PFSK-1 (cell line): ENCODE data around the gene TSPAN18.

Source experiments
- FOXP2 ChIP-seq: optimal IDR thresholded peaks from 2 replicates; pipeline ENCODE3; 2011; ENCODE audit warnings: borderline replicate concordance, control low read depth, inconsistent platforms; ENCODE audit not compliant: insufficient read depth; ENCODE audit errors: extremely low read length, extremely low read depth
- POLR2AphosphoS5 ChIP-seq: IDR thresholded peaks from 2 replicates; pipeline ENCODE4 v1.6.1; 2012; ENCODE audit warnings: low read depth, mild to moderate bottlenecking, control low read depth, low read length, moderate library complexity
- SIN3A ChIP-seq: IDR thresholded peaks from 2 replicates; pipeline ENCODE4 v1.6.1; 2012; ENCODE audit warnings: mild to moderate bottlenecking, low read length, moderate library complexity, borderline replicate concordance; ENCODE audit not compliant: insufficient read depth
- TAF1 ChIP-seq: IDR thresholded peaks from 2 replicates; pipeline ENCODE4 v1.6.1; 2012; ENCODE audit warnings: low read length, control low read depth, borderline replicate concordance; ENCODE audit not compliant: insufficient read depth
- TF ChIP-seq, protein P1 (sequence below), 2 experiments: IDR thresholded peaks; 2 replicates each; pipeline versions ENCODE4 v1.6.1 to v1.8.0; 2011 to 2012; ENCODE audit warnings: low read depth in 2 of 2, low read length in 2 of 2, control low read depth in 1 of 2, inconsistent platforms in 1 of 2, mild to moderate bottlenecking in 1 of 2, moderate library complexity in 1 of 2; ENCODE audit not compliant: insufficient read depth in 1 of 2

DNA sequence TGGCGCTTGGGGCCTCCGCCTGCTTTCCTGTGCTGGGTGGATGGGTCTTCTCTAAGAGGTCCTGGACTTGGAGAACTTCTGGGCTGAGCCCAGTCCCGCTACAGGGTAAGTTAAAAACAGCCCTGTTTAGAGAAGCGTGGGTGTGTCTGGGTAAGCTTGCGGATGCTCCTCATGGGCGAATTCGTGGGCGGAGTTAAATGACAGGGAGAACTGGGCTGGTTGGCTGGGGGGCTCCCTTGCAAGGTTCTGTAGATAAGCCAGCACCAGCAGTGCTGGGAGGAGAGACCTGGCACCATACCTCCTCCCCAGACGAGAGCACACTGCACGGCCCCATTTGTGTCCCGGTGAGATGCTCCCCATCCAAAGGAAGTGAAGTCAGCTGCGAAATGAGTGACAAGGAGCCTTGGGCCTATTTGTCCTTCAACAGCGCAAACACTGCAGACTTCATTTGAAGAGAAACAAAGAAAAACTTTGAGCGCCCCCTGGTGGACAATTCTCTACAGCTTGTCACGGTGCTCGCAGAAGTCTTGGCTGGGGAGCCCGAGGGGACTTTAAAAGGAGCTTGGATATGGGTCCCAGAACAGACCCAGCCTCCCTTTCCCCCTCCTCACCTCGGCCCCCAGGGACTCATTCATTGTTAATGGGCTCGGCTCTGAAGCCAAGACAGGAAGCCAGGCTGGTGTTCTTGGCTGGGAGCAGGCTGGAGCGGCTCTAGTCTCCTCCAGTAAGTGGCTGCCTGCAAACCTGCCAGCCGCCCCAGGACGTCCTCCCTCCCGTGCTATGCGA is 184.5 kb downstream of the TSPAN18 start:
- no peak for TF ChIP-seq SIN3A
- TF ChIP-seq POLR2AphosphoS5, result no peak
- TF ChIP-seq, protein P1, sequence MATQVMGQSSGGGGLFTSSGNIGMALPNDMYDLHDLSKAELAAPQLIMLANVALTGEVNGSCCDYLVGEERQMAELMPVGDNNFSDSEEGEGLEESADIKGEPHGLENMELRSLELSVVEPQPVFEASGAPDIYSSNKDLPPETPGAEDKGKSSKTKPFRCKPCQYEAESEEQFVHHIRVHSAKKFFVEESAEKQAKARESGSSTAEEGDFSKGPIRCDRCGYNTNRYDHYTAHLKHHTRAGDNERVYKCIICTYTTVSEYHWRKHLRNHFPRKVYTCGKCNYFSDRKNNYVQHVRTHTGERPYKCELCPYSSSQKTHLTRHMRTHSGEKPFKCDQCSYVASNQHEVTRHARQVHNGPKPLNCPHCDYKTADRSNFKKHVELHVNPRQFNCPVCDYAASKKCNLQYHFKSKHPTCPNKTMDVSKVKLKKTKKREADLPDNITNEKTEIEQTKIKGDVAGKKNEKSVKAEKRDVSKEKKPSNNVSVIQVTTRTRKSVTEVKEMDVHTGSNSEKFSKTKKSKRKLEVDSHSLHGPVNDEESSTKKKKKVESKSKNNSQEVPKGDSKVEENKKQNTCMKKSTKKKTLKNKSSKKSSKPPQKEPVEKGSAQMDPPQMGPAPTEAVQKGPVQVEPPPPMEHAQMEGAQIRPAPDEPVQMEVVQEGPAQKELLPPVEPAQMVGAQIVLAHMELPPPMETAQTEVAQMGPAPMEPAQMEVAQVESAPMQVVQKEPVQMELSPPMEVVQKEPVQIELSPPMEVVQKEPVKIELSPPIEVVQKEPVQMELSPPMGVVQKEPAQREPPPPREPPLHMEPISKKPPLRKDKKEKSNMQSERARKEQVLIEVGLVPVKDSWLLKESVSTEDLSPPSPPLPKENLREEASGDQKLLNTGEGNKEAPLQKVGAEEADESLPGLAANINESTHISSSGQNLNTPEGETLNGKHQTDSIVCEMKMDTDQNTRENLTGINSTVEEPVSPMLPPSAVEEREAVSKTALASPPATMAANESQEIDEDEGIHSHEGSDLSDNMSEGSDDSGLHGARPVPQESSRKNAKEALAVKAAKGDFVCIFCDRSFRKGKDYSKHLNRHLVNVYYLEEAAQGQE (IDR thresholded peaks at IDR 0.05; ENCODE audit: insufficient read depth in 1 of 2, low read depth in 2 of 2, low read length in 2 of 2), result no peak
- no peak for TF ChIP-seq TAF1
- no peak for TF ChIP-seq FOXP2
